ENCODE measurements around the gene HLA-DOB. TPM values are rescaled to one million over a fixed set of nuclear protein-coding genes. Genes with fewer than 3 reads are reported as not detected.

The HLA-DOB gene
- not detected for total RNA-seq
- long read RNA-seq, partial matches to known transcripts = 1 of 1 reads
- long read RNA-seq, other reads (novel, unspliced or antisense) = 0 of 1 reads

DNA sequence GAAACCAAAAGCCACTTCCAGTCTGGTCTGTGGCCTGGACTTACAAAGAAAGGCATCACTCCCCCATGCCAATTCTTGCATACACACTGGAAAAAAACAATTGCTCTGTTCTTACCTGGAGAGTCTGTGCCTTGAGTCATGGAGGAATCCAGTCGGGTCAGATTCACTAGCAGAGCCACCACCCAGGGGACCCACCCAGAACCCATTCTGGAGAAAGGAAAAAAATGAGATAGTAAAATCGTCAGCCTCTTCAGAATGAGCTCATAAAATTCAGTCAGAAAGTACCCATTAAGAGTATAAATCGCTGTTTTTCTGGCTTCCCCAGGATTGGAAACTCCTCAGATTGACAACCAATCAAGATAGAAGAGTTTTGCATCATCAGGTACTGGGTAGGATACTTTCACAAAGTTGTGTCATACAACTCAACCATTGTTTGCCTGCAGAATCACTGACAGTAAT is at the start of gene HLA-DOB:
Gene HLA-DOB, minus strand, starts transcription at position 257 of the 459 bp plus-strand sequence. Its CDS starts 51 bp downstream, at position 206.
- intact Hi-C loops (cut with DNase I) = no loop called here
- ATAC-seq (ENCODE audit: poor library complexity) (no peak), DNase-seq (no peak)

DNA sequence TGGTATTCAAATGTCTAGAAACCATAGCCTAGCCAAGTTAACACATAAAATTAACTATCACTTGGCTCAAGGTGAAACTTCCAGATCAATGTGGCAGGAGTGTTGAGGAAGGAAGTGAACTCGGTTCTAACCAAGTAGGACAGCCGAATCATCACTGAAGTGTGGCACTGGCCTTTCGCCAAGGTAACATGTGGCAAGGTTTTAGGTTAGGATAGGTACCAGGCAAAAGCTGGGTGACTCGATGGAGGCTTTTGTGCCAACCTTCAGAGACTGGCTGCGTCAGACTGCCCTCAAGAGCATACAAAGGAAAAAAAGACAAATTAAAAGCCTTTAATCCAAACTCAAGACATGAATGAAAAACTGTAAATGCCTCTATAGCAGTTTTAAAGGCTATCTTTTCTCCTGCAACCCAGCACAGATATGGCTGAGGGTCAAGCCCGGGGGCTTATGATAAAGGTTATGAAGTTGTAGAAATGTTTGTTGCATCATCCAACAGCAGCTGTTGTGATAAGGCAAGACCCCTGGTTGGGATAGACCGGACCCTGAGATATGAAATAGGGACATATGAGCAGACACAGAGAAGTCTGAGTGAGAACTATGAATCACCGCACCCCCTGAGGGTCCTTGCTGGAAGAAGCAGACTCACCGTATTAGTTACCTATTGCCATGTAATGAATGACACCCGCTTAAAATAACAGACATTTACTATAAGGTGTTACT is 49.1 kb upstream of the HLA-DOB start:
- intact Hi-C loops (cut with DNase I) = loop anchor here (5.0 kb wide), 1 partner anchor 34 kb away; no protein-coding TSS in a partner anchor
- ATAC-seq (ENCODE audit: poor library complexity) (no peak), DNase-seq (no peak)

- intact Hi-C loops (cut with DNase I) = no loop called here
- ATAC-seq (ENCODE audit: poor library complexity) (no peak), DNase-seq (no peak)
Observed at GRCh38 chr6:32862725-32863124, 45.9 kb upstream of the HLA-DOB start.

DNA sequence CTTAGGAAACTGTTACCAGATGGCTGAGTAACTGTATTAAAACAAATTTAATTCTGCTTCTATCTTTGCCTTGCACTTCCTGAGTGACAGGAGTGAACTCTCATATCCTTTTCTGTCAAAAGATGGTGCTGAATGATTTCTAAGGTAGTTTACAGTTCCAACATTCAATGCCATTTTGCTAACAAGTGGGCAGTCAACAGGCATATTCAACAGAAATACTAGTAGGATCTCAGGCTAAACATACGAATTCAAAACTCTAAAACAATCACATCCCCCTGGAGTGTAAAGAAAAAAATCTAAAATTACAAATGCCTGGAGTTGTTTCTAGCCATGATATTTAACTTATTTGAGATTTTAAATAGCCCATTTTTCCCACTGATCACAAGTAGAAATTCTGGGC is 43.9 kb upstream of the HLA-DOB start:
- DNase-seq (no peak), ATAC-seq (ENCODE audit: poor library complexity) (no peak)
- intact Hi-C loops (cut with DNase I) = no loop called here

GRCh38 chr6:32858194-32858593 is 41.4 kb upstream of the HLA-DOB start:
- no peak for DNase-seq
- intact Hi-C loops (cut with DNase I) = no loop called here
- no peak for ATAC-seq (ENCODE audit: poor library complexity)

DNA sequence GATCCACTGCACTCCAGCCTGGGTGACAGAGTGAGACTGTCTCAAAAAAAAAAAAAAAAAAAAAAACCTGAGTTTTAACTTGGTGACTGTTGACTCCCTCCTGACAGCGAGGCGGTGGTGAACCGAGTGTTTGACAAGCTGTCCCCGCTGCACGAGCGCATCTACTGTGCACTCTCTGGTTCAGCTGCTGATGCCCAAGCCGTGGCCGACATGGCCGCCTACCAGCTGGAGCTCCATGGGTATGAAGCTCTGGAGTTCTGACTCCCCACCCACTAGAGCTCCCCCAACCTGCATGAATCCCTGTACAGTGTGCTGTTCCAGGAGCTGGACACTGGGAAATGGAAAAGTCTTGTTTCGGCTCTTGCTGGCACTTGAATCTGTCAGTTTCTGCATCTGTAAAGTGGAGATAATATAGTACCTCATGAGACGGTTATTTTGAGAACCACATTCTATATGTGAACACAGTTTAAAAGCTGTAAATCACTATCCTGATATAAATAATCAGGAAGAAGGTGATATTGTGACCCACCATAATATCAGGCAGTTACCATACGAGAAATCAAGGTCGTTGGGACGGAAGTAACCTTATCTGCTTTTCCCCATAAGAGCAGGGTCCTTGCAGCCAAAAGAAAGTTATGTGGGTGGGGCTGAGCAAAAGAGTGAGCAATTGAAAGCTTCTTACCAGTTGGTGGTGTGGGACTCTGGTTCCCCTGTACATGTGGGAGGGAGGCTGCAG is 40.5 kb upstream of the HLA-DOB start:
- DNase-seq = no peak
- ATAC-seq (ENCODE audit: poor library complexity) = no peak
- intact Hi-C loops (cut with DNase I) = no loop called here

GRCh38 chr6:32855467-32856174 is 38.8 kb upstream of the HLA-DOB start:
- no peak for ATAC-seq (ENCODE audit: poor library complexity)
- intact Hi-C loops (cut with DNase I) = loop anchor here (2.0 kb wide), 1 partner anchor 17 kb away; the partner anchor contains the start of gene TAP2
- no peak for DNase-seq

DNA sequence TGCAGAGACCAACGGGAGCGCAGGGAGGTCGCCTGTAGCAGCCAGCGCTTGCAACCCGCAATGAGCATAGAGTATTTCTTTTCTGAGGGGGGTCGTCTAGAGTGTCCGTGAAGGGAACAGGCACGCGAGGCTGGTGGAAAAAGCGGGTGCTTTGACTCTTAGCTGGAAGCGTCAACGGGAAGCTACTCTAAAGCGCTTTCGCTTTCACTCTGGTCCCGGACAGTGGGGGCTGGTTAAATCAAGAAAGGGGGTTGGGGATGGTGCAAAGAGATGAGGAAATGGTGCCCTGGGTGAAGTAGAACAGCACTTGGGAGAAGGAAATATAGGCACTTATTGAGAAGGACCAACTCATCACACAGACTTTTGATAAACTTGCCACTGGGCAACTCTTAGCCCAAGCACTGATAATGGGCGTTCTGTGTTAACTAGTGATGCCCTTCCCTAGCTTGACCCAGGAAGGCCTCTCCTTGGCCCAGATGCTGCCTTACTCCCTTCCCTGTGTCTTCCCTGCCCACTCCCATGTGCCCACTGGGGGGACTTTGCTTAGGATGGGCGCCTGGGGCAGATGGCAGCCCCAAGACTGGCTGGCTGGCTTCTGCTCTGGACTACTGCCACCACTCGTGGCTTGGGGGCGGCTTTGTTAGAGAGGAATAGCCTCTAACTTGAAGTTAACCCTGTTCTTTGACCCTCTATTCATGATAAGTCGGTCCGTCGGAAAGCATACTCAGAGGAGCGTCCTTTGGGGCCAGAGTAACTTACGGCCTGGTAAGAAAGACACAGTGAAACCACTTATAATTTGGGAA is 37.8 kb upstream of the HLA-DOB start:
- ATAC-seq (ENCODE audit: poor library complexity) (peak; percentile 30), DNase-seq (peak; percentile 57)
- intact Hi-C loops (cut with DNase I) = loop anchor here (2.0 kb wide), 1 partner anchor 16 kb away; the partner anchor contains the start of gene TAP2

- peak; percentile 97 for DNase-seq
- intact Hi-C loops (cut with DNase I) = loop anchor here (2.0 kb wide), 1 partner anchor 15 kb away; the partner anchor contains the start of gene TAP2
- peak; percentile 97 for ATAC-seq (ENCODE audit: poor library complexity)
Observed at GRCh38 chr6:32853541-32854375, 37.0 kb upstream of the HLA-DOB start, which contains the start of the genes PSMB9 and TAP1. Gene PSMB9, plus strand, starts transcription at chr6:32854192. Its CDS starts 38 bp downstream, at chr6:32854230. Gene TAP1, minus strand, starts transcription at chr6:32853704. Its CDS starts 68 bp downstream, at chr6:32853636.

DNA sequence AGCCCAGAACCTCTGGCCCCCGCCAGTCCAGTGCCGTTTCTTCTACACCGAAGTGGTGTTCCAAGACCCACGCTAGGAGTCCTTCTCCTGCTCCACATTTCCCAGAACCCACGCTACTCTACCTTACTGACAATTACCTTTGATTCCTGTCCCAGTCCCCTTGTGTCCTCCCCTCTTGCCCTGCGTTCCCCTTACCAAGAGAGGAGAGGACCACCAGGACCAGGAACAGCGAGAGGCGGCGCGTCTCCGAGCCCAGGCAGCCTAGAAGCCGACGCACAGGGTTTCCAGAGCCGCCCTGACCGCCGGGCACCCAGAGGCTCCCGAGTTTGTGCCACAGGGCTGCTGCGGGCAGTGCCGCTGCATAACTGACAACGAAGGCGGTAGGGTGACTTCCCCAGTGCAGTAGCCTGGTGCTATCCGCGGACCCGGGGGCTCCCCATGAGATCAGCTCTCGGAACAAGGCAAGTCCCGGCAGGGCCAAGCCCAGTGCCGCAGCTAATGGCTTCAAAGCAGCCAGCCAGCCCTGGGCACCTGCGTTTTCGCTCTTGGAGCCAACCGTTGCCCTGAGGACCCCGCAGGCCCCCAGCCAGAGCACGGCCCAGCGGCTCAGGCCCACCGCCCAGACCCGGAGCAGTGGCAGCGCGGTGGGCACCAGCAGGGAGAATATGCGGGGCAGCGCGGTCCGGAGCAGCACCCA is 36.2 kb upstream of the HLA-DOB start:
- DNase-seq (peak; percentile 61), ATAC-seq (ENCODE audit: poor library complexity) (peak; percentile 49)
- intact Hi-C loops (cut with DNase I) = no loop called here

GRCh38 chr6:32852018-32852843 is 35.4 kb upstream of the HLA-DOB start:
- peak; percentile 59 for DNase-seq
- ATAC-seq (ENCODE audit: poor library complexity) = no peak
- intact Hi-C loops (cut with DNase I) = no loop called here

- no peak for DNase-seq
- no peak for ATAC-seq (ENCODE audit: poor library complexity)
- intact Hi-C loops (cut with DNase I) = no loop called here
Observed at GRCh38 chr6:32851025-32851424, 34.2 kb upstream of the HLA-DOB start.

- intact Hi-C loops (cut with DNase I) = no loop called here
- ATAC-seq (ENCODE audit: poor library complexity) (no peak), DNase-seq (no peak)
Observed at GRCh38 chr6:32849126-32849525, 32.3 kb upstream of the HLA-DOB start.

DNA sequence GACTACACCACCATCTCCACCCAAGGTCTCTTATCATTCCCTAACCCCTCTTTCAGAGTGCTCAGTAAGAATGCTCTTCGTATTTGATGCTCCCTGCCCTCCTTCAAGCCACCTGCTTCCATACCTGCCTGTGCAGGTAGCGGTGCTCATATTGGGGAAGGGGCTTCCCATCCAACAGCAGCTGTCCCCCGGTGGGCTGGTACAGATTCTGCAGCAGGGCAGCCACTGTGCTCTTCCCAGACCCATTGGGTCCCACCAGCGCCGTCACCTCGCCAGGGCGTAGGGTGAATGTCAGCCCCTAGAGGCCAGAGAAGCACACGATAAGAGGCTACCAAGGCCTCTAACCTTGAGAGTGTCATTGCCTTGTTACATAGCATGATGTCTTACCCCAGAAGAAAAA is 31.0 kb upstream of the HLA-DOB start:
- DNase-seq (no peak), ATAC-seq (ENCODE audit: poor library complexity) (no peak)
- intact Hi-C loops (cut with DNase I) = no loop called here

GRCh38 chr6:32847004-32847403 is 30.2 kb upstream of the HLA-DOB start:
- no peak for ATAC-seq (ENCODE audit: poor library complexity)

GRCh38 chr6:32845384-32845884 is 28.6 kb upstream of the HLA-DOB start:
- intact Hi-C loops (cut with DNase I) = no loop called here
- no peak for DNase-seq
- no peak for ATAC-seq (ENCODE audit: poor library complexity)

More at GRCh38 chr6:32847004-32847403, 30.2 kb upstream of the HLA-DOB start:
- intact Hi-C loops (cut with DNase I) = no loop called here
- no peak for DNase-seq
